GM21381 (cell line): Measurements from ENCODE around the gene MON2.
"Not testable (repeated sequence)": the region's sequence is repeated elsewhere in the genome, so short reads cannot be mapped to it uniquely, and the experiment has no call there.

Experiments used
- ATAC-seq: cut with Tn5 transposase; IDR thresholded peaks from one replicate; pipeline ENCODE4 v1.9.1; 2021; ENCODE audit warnings: mild to moderate bottlenecking, moderate library complexity; ENCODE audit not compliant: unreplicated experiment

The MON2 gene, protein sequence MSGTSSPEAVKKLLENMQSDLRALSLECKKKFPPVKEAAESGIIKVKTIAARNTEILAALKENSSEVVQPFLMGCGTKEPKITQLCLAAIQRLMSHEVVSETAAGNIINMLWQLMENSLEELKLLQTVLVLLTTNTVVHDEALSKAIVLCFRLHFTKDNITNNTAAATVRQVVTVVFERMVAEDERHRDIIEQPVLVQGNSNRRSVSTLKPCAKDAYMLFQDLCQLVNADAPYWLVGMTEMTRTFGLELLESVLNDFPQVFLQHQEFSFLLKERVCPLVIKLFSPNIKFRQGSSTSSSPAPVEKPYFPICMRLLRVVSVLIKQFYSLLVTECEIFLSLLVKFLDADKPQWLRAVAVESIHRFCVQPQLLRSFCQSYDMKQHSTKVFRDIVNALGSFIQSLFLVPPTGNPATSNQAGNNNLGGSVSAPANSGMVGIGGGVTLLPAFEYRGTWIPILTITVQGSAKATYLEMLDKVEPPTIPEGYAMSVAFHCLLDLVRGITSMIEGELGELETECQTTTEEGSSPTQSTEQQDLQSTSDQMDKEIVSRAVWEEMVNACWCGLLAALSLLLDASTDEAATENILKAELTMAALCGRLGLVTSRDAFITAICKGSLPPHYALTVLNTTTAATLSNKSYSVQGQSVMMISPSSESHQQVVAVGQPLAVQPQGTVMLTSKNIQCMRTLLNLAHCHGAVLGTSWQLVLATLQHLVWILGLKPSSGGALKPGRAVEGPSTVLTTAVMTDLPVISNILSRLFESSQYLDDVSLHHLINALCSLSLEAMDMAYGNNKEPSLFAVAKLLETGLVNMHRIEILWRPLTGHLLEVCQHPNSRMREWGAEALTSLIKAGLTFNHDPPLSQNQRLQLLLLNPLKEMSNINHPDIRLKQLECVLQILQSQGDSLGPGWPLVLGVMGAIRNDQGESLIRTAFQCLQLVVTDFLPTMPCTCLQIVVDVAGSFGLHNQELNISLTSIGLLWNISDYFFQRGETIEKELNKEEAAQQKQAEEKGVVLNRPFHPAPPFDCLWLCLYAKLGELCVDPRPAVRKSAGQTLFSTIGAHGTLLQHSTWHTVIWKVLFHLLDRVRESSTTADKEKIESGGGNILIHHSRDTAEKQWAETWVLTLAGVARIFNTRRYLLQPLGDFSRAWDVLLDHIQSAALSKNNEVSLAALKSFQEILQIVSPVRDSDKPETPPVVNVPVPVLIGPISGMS (N-terminal part only)

DNA sequence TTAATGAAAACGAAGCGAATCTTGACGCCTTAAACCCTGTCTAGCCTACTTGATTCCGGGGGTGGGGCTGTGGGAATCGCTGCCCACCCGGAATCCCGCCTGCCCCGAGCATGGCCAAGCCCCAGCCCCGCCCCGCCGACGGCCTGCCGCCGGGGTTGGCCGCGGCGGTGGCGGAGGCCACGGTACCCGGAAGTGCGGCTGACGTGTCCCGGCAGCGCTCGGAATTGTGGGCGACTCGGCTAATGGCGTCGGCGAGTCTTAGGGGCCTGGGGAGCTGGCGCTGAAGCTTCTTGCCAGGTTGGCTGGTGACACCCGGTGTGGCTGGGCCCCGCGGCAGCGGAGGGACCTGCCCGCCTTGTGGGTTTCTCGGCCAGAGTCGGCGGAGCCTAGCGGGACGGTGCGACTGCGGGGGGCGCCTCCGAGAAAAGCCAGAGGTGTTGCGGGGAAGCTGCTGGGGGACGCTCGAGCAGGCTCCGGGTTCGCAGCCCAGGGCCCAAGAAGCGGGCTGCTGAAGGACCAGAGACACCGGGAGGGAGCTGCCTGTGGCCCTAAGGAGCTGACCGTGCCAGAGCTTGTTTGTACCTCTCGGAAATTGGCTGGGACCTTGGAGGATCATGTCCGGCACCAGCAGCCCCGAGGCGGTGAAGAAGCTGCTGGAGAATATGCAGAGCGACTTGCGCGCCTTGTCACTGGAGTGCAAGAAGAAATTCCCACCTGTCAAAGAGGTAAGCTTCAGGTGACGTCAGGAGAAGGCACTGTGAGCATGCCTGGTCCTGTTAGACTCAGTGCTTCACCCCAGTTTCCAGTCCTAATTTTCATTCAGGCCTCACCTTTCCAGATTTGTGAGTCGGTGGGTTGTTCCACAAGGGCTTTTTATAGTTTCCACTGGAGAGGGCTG is at the start of gene MON2:
Gene MON2, plus strand, starts transcription at position 233 of the 898 bp plus-strand sequence. Its CDS starts 382 bp downstream, at position 615.
- peak; percentile 99 for ATAC-seq

DNA sequence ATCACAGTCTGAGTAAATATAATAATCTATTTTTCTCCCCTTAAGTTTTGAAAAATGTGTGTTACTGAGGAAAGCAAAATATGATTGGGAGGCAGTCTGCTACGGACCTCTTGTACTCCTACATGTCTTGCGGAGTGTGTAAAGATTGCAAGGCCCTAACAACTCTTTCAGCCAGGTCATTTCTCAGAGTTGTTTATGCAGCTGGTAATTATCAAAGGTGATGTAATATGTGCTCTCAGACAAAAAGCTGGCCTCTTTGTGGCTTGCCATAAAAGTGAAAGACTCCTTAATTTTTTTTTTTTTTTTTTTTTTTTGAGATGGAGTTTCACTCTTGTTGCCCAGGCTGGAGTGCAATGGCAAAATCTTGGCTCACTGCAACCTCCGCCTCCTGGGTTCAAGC is 40.5 kb upstream of the MON2 start:
- no peak for ATAC-seq

DNA sequence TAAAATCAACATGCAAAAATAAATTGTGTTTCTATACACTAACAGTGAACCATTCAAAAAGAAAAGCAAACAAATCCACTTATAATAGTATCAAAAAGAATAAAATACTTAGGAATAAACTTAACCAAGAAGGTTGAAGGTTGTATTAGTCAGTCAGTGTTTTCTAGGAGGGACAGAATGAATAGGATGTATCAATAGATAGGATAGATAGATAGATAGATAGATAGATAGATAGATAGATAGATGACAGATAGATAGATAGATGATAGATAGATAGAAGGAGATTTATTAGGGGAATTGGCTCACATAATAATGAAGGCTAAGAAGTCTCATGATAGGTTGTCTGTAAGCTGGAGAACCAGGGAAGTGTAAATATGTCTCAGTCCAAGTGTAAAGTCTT is 37.2 kb upstream of the MON2 start:
- no peak for ATAC-seq

DNA sequence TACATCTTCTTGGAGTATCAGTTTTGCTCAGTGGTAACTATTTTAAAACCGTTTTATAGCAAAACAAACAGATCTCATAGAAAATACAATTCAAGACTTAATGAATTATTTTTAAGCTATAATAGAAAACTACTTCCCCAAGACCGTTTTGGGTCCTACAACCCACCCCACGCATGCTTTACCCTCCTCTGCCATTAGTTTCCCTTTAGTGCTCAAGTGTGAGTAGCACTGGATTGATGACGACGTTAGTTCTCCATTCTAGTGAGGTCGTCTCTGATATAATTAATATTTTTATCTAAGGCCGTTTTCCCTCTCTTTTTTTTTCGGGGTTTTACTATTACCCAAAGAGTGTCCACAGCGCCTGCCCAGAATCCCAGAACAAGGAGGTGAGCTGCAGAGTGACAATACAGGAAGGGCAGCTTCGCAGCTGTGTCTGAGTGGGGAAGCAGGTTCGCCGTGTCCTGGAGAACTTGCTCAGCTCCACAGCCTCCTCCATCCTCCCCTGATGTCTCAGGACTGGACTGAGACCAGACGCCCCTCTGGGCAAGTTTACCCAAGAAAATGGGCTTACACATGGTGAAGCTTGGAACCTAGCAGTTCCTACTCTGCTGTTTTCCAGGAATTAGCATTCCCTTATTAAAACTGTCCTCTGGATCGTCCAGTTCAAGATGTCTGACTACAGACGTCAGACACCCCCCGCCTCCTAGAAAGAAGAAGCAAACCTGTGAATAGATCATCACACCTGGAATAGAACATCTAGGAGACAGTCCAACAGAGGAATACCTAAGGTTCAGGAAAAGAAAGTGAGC is 31.9 kb upstream of the MON2 start:
- ATAC-seq = peak; percentile 24

DNA sequence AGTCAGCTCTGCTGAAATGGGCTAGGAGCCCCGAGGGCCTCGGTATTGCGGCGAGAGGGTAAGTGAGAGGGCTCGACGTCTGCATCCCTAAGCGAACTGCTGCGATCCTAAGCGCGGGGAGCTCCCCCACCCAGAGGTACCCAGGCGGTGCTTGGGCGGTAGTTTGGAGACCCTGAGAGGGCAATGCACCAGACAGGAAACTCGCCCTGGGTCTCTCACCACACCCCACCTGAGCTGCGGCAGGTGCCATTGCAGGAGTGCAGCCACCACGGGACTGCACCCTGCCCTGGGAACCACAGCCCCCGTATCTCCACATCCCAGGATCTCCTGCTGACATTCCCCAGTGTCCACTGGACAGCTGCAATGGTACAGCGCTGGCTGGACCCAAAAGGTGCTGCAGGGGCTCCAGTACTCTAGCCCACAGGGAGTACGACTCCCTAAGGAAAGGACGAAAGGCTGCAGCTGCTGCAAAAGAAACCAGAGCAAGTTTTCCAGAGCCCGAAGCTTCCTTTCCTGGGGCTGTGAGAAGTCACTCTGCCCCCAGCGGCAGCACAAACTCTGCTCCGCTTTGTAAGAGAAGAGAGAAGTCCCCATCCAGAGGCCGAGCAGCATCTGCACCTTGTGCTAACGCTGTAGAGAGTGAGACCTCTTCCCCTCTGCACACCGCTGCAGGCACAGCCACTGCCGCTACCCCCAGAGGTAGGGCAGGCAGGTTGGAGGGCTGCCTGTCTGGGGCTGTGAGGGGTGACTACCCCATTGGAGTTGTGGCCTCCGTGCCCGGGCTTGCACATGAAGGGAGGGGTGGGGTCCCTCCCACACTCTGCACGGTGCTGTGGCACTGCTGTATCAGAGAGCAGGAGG is 31.1 kb upstream of the MON2 start:
- peak; percentile 68 for ATAC-seq

DNA sequence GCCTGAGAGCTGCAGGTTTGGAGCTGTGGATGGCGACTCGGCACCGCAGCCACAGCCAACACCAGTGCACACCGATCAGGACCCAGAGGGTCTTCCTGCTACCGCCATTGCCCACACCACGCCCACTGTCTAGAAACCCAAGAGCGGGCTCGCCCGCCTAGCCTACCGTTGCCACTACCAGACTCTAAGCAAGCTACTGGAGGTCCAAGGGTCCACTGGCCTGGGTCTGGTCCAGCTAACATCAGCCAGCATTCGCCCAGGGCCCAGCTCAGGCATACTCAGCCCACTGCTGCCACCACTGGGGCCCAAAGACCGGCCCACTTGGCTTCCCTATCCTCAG is 30.5 kb upstream of the MON2 start:
- no peak for ATAC-seq

DNA sequence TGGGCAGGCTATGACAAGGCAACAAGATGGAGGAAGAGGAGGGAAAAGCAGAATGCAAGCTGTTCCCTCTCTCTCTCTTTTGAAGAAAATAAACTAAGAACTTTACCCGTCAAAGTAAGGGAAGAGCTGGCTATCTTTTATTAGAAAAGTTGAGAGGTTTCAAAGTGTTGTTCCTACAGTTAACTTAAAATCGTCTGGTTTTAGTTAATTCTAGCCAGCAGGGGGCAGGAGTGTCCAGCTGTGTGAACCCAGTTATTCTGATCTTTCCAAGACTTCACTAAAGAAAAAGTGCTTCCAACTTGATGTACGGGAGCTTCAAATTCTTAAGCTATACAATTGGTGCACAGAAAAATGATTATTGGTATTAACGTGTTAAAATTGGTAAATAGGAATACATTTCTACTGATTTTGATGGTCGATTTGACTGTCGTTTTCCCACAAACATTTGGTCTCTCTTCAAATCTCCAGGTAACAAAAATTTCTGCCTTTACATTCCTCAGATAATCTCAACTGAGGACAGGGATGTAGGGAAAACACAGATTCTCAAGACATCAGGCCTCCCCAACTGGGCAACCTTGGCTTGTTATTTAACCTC is 28.4 kb upstream of the MON2 start:
- ATAC-seq = no peak

DNA sequence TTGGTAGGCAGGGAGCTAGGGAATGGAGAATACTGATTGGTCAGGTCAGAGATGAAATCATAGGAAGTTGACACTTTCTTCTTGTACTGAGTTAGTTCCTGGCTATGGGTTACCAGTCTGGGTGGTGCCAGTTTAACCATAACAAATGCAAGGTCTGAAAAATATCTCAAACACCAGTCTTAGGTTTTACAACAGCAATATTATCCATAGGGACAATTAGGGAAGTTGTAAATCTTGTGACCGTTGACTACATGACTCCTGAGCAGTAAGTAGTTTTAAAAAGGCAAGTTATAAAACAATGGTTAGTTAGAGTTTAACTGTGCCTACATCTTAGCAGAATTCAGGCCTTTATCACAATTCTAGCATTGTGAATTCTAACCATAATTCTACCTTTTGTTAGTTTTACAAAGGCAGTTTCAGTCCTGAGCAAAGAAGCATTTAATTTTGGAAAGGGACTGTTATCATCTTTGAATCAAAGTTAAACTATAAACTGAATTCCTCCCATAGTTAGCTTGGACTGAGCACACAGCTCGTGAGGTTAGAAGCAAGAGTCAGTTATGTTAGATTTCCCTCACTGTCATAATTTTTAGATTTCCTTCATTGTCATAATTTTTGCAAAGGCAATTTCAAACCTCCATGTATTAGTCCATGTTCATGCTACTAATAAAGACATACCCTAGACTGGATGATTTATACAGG is 19.7 kb upstream of the MON2 start:
- ATAC-seq = no peak

DNA sequence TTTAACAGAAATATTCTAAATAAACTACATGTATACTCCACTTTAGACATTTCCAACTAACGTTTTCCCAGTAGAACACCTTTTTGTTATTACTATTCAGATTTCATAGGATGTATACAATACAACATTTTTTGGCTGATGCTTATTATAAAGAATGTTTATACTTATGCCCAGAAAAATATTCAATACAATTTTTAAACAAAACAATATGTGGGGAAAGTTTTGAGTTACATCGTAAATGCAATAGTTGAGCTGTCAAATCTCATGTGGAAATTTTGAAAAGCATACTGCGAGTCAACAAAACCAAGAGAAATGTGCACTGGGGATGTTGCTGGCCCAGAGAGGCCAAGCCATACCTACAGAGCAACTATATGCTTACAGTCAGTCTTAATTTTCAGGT is 18.2 kb upstream of the MON2 start:
- ATAC-seq = no peak

DNA sequence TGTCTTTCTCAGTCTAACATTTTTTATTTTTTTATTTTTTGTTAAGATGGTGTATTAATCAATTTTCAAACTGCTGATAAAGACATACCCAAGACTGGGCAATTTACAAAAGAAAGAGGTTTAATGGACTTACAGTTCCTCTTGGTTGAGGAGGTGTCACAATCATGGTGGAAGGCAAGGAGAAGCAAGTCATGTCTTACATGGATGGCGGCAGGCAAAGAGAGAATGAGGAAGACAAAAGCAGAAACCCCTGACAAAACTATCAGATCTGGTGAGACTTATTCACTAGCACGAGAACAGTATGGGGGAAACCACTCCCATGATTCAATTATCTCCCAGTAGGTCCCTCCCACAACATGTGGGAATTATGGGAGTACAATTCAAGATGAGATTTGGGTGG is 11.2 kb upstream of the MON2 start:
- ATAC-seq = not testable (repeated sequence)

DNA sequence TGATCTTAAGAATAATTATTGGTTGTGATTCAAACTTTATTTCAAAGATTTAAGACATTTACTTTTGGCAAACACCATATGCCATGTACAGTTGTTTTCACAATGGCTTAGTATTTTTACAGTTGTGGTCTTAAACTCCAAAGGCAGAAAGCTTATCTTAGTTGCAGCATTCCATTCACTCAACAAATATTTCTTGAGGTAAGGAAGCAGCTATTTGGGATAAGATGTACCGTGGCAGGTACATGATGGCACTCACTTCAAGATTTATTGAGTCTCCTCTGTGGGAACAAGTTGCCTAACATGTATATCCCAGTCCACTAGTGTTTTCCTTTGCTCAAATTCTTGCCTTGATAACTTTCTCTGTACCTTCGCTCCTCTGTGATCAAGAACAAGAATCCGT is 8.0 kb upstream of the MON2 start:
- no peak for ATAC-seq

DNA sequence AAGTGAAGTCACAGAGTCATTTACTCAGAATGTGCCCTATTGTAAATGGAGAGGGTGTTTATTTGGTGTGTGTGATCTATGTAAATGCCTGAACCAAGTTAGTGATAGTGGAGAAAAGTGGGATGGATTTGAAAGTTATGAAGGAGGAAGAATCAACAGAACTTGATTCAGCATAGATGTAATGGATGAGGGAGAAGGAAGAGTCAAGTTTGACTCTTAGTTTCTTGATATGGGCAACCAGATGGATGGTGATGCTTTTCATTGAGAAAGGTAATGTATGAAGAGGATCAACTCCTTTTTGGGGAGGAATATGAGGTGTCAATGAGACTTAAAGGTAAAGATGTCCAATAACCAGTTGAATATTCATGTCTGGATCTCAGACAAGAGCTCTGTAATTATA is 6.7 kb upstream of the MON2 start:
- no peak for ATAC-seq

DNA sequence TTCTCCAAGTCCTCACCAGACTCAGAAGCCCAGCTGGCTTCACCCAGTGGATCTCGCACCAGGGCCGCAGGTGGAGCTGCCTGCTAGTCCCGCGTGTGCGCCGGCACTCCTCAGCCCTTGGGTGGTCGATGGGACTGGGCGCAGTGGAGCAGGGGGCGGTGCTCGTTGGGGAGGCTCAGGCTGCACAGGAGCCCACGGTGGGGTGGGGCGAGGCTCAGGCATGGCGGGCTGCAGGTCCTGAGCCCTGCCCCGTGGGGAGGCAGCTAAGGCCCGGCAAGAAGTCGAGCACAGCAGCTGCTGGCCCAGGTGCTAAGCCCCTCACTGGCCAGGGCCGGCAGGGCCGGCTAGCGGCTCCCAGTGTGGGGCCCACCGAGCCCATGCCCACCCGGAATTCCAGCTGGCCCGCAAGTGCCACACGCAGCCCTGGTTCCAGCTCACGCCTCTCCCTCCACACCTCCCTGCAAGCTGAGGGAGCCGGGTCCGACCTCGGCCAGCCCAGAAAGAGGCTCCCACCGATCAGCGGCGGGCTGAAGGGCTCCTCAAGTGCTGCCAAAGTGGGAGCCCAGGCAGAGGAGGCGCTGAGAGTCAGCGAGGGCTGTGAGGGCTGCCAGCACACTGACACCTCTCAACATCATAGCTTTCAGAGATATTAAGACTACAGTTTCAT is 5.3 kb upstream of the MON2 start:
- not testable (repeated sequence) for ATAC-seq

DNA sequence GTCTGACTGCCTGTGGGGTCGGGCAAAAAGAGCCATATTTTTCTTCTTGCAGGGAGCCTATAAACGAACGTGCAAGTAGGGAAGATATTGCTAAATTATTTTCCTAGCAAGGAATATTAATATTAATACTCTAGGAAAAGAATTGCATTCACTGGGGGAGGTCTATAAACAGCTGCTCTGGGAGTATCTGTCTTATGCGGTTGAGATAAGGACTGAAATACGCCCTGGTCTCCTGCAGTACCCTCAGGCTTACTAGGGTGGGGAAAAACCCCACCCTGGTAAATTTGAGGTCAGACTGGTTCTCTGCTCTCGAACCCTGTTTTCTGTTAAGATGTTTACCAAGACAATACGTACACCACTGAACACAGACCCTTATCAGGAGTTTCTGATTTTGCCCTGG is 3.4 kb upstream of the MON2 start:
- ATAC-seq = not testable (repeated sequence)

DNA sequence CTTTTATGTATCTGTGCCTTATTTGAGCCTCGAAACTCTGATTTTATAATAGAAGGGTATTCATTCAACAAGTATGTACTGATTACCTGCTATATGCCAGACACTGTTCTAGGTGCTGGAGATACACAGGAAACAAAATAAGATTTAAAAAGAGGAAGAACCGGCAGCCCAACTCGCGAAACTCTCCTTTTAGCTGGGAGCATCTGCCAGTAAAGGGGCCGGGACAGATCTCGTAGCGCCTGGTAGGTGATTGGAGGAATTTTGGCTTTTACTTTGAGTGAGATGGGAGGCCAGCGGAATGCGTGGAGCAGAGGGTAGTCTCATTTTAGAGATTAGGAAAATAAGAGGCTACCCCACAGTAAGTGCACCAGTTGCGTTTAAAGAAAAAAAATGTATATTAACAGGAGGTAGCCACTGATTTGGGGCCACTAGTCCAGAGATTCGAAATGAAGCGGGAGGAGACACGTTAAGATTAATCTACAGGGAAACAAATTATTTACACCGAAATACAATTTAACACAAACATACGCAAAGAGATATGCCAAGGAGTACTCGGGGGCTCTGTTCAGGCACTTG is 520 bp upstream of the MON2 start:
- ATAC-seq = peak; percentile 33

DNA sequence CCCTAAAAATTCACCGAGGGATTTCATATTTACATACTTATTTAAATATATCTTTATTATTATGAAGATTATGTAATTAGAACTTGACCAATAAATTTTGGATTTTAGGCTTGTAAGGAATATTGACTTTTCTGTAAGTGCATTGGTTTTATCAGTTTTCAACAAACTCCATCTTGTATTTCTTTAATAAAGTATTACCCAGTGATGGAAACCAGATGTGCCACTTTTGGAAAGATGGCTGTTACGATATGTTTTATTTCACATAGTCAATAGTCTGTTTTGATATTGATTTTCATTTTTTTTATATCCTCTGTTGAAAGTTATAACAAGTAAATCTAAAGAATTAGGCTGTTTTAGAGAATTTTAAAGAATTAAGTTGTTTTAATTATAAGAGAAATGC is 1.8 kb downstream of the MON2 start:
- ATAC-seq = no peak

DNA sequence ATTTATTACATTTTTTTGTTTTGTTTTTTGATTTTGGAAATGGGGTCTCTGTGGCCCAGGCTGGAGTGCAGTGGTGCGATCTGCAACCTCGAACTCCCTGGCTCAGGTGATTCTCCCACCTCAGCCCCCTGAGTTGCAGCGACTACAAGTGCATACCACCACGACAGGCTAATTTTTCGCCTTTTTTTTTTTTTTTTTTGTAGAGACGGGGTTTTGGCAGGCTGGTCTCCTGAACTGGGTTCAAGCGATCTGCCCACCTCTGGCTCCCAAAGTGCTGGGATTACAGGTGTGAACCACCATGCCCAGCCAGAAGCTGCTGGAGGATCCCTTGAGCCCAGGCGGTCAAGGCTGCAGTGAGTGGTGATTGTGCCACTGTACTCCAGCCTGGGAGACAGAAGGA is 2.3 kb downstream of the MON2 start:
- no peak for ATAC-seq
